ENCODE data around the gene PAGR1.

DNA sequence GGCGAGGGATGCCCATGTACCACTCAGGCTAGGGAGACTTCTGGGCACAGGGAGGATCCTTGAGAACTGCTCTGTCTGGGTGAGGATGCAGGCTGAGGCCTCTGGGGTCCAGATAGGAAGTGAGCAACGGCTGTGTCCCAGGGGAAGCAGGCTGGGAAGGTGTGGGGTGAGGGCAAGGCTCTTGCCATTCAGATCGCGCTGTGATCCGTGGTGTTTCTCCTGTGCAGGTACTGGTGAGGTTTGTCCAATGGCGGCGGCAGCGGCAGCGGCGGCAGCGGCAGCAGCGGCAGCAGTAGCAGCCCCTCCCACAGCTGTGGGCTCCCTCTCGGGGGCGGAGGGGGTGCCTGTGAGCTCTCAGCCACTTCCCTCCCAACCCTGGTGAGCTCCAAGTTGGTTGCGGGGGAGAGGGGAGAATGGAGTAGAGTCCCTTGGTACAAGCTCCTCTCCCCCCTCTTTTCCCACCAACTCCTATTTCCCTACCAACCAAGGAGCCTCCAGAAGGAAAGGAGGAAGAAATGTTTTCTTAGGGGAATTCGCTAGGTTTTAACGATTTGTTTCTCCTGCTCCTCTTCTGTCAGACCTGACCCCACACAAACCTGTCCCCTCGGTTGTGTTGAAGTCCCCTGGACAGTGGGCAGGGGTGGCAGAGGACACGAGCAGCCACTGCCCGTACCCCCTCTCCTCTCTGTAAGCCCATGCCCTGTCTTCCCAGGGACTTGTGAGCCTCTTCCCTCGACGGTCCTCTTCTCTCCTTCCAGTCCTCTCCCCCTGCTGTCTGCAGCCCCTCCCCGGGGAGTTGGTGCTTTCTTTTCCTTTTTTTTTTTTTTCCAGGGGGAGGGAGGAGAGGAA, 5.9 kb upstream of the PAGR1 start:
- no peak for TF ChIP-seq YY1 (IDR thresholded peaks at IDR 0.05; ENCODE audit: insufficient read depth, insufficient read length)
- no peak for TF ChIP-seq ZNF274 (IDR thresholded peaks at IDR 0.05; ENCODE audit: low read depth, low read length)
- no peak for TF ChIP-seq SUZ12 (IDR thresholded peaks at IDR 0.05; ENCODE audit: extremely low read depth, insufficient read depth, insufficient read length)

Measured in NT2/D1 (cell line).